Renal pelvis (tissue), 4 donors: Measurements from ENCODE around the gene BRD3OS. TPM values are rescaled to one million over a fixed set of nuclear protein-coding genes. Genes with fewer than 3 reads are reported as not detected.
"Not testable (repeated sequence)": the region's sequence is repeated elsewhere in the genome, so short reads cannot be mapped to it uniquely, and the experiment has no call there.

Source experiments
- DNase-seq: peaks from one replicate; pipeline ENCODE4 v3.0.0-alpha.2; 2013
- polyA plus RNA-seq, 3 donors: library from polyadenylated mRNA; unstranded; fragments of 120-200 nt; gene quantifications; one replicate each; pipeline ENCODE4 v1.2.1, GENCODE V29; 2013; ENCODE audit not compliant: insufficient read length in 3 of 3

Gene BRD3OS
- polyA plus RNA-seq, 3 donors: 21.8 to 26.4 (median 25.8) TPM

GRCh38 chr9:134061688-134062371, 36.5 kb downstream of the BRD3OS start:
- DNase-seq: no peak

GRCh38 chr9:134062461-134063087, 37.3 kb downstream of the BRD3OS start:
- DNase-seq: no peak

- DNase-seq: no peak
Observed at GRCh38 chr9:134063088-134063570, 37.8 kb downstream of the BRD3OS start.

GRCh38 chr9:134063571-134064450, 38.5 kb downstream of the BRD3OS start:
- no peak for DNase-seq

- DNase-seq: no peak
Observed at GRCh38 chr9:134064711-134065110, 39.4 kb downstream of the BRD3OS start.

- DNase-seq: no peak
Observed at GRCh38 chr9:134065612-134066419, 40.5 kb downstream of the BRD3OS start.

GRCh38 chr9:134066526-134066912, 41.2 kb downstream of the BRD3OS start:
- peak; percentile 37 for DNase-seq

GRCh38 chr9:134066913-134067851, 41.9 kb downstream of the BRD3OS start:
- DNase-seq: peak; percentile 29

- DNase-seq: peak; percentile 92
Observed at GRCh38 chr9:134067904-134068743, 42.8 kb downstream of the BRD3OS start, which contains the start of gene BRD3. Gene BRD3, minus strand, starts transcription at chr9:134068026. Its CDS starts 14,549 bp downstream, at chr9:134053477.

GRCh38 chr9:134068744-134069479, 43.6 kb downstream of the BRD3OS start:
- DNase-seq: no peak

- no peak for DNase-seq
Observed at GRCh38 chr9:134069480-134070399, 44.5 kb downstream of the BRD3OS start.

GRCh38 chr9:134071149-134071548, 45.9 kb downstream of the BRD3OS start:
- no peak for DNase-seq

GRCh38 chr9:134072683-134073082, 47.4 kb downstream of the BRD3OS start:
- DNase-seq: not testable (repeated sequence)

- no peak for DNase-seq
Observed at GRCh38 chr9:134073500-134073899, 48.2 kb downstream of the BRD3OS start.

GRCh38 chr9:134075689-134076088, 50.4 kb downstream of the BRD3OS start:
- not testable (repeated sequence) for DNase-seq

GRCh38 chr9:134076644-134077043, 51.4 kb downstream of the BRD3OS start:
- DNase-seq: no peak
